Caco-2 (cell line): ENCODE measurements around the gene EEF2. TPM values are rescaled to one million over a fixed set of nuclear protein-coding genes. Genes with fewer than 3 reads are reported as not detected.

Source experiments
- BruUV-seq: library from RNA; stranded (reverse); fragments of 400-500 nt; replicated peaks from 2 replicates; lab custom pipeline; 2021; lab: Mats Ljungman, UMichigan
- CTCF ChIA-PET: fragments of 300-600 bp; sonication (Branson Sonifier 250); formaldehyde crosslinking; loops from one replicate; lab custom pipeline; 2022; ENCODE audit warnings: antibody characterized with exemption; lab: Charles Lee
- POLR2A ChIA-PET: fragments of 300-600 bp; sonication (Branson Sonifier 250); formaldehyde crosslinking; loops from one replicate; lab custom pipeline; 2022; ENCODE audit warnings: antibody characterized with exemption; lab: Charles Lee
- DNase-seq, 2 experiments: peaks; one replicate each; pipeline versions ENCODE4 v3.0.0 to v3.0.0-alpha.2; 2020 to 2022
- H3K27me3 ChIP-seq: replicated peaks from 2 replicates; pipeline ENCODE4 v1.6.0; 2011; ENCODE audit warnings: low read length; ENCODE audit not compliant: control insufficient read depth, insufficient read depth
- H3K36me3 ChIP-seq: 2 replicates; pipeline ENCODE4 v1.5.1; 2011; ENCODE audit warnings: low read length; ENCODE audit not compliant: control insufficient read depth, insufficient read depth
- H3K4me1 ChIP-seq: fragments of 250-450 bp; sonication (Bioruptor Pico); 2 replicates; pipeline ENCODE4 v1.5.1; 2020; ENCODE audit warnings: mild to moderate bottlenecking
- H3K4me3 ChIP-seq: 2 replicates; pipeline ENCODE4 v1.5.1; 2011; ENCODE audit warnings: low read depth, mild to moderate bottlenecking, control low read depth, low read length
- H3K9me3 ChIP-seq: fragments of 250-450 bp; sonication (Bioruptor Pico); 2 replicates; pipeline ENCODE4 v1.5.1; 2020; ENCODE audit warnings: mild to moderate bottlenecking, moderate library complexity
- H3K27ac Mint-ChIP-seq: one replicate; pipeline ENCODE4 v1.8.0; 2022; ENCODE audit warnings: mixed read lengths; ENCODE audit not compliant: unreplicated experiment
- H3K27me3 Mint-ChIP-seq: one replicate; pipeline ENCODE4 v1.8.0; 2022; ENCODE audit warnings: mixed read lengths; ENCODE audit not compliant: insufficient read depth, unreplicated experiment
- H3K36me3 Mint-ChIP-seq: one replicate; pipeline ENCODE4 v1.8.0; 2022; ENCODE audit warnings: mild to moderate bottlenecking, mixed read lengths; ENCODE audit not compliant: insufficient read depth, unreplicated experiment
- H3K4me1 Mint-ChIP-seq: one replicate; pipeline ENCODE4 v1.8.0; 2022; ENCODE audit warnings: low read depth, mixed read lengths; ENCODE audit not compliant: unreplicated experiment
- H3K4me3 Mint-ChIP-seq: one replicate; pipeline ENCODE4 v1.8.0; 2022; ENCODE audit warnings: mild to moderate bottlenecking, moderate library complexity, mixed read lengths; ENCODE audit not compliant: unreplicated experiment
- H3K9me3 Mint-ChIP-seq: one replicate; pipeline ENCODE4 v1.8.0; 2022; ENCODE audit warnings: mixed read lengths; ENCODE audit not compliant: unreplicated experiment
- intact Hi-C: fragments of 100-400 bp; cut with micrococcal nuclease; formaldehyde crosslinking; loops from one replicate; pipeline ENCODE4 v1.10.0; 2022; ENCODE audit not compliant: unreplicated experiment
- total RNA-seq: library from RNA; stranded (reverse); gene quantifications from 2 replicates; pipeline ENCODE4 v1.2.3, GENCODE V29; 2022
- TF ChIP-seq, protein P1 (sequence below), 2 experiments: fragments of 200-600 bp in 1 of 2; IDR thresholded peaks; 1 replicate in 1 of 2; 2 replicates in 1 of 2; pipeline versions ENCODE4 v1.5.1 to v1.8.0; 2011 to 2022; ENCODE audit warnings: antibody characterized with exemption in 1 of 2, control low read depth in 1 of 2, inconsistent platforms in 1 of 2, low read depth in 1 of 2, low read length in 1 of 2, mild to moderate bottlenecking in 1 of 2, moderate library complexity in 1 of 2; ENCODE audit not compliant: insufficient read depth in 1 of 2, severe bottlenecking in 1 of 2, unreplicated experiment in 1 of 2

Gene EEF2
- total RNA-seq, 1 experiment from 2014 or later, result 2,157 TPM

DNA sequence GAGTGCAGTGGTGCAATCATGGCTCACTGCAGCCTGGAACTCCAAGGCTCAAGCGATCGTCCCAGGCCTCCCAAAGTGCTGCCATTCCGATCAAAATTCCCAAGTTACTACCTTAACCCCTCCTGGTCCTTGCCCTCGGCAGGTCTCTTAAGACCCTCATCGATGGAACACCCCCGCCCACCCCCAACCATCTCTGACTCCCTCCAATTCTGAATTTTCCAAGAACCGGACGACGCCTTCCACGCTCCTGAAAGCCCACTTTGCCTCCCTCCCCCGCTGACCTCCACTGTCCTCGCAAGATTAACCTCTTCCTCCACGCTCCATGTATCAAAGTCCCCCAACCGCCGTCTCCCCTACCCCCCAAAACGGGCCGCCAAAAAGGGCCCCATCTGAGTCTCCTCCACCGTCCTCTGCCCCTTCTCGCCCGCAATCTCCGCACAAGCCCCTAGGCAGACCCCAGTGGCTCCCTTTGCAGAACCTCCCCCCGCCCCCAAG lies 14.9 kb downstream of the EEF2 start:
- no TSS peak for BruUV-seq
- peaks cover 1% of the 10 kb centered on the region; the same call in 1 of the 2 replicates for H3K36me3 ChIP-seq
- H3K4me3 ChIP-seq, result peak overlapping the region; percentile 97
- no peak for DNase-seq
- CTCF ChIA-PET, result interaction anchor here (1.0 to 1.9 kb wide), 3 partner anchors 15 to 148 kb away, joined by 3 to 21 read pairs (median 5); partner anchors contain the start of gene EEF2
- Mint-ChIP-seq H3K36me3 (peaks cover 67% of the 10 kb centered on the region), H3K4me1 (peaks cover 22% of the 10 kb centered on the region), H3K9me3 (no peaks in the 10 kb centered on the region), H3K27me3 (no peaks in the 10 kb centered on the region), H3K4me3 (peak overlapping the region; percentile 78), H3K27ac (peak overlapping the region; percentile 79)
- TF ChIP-seq, protein P1, sequence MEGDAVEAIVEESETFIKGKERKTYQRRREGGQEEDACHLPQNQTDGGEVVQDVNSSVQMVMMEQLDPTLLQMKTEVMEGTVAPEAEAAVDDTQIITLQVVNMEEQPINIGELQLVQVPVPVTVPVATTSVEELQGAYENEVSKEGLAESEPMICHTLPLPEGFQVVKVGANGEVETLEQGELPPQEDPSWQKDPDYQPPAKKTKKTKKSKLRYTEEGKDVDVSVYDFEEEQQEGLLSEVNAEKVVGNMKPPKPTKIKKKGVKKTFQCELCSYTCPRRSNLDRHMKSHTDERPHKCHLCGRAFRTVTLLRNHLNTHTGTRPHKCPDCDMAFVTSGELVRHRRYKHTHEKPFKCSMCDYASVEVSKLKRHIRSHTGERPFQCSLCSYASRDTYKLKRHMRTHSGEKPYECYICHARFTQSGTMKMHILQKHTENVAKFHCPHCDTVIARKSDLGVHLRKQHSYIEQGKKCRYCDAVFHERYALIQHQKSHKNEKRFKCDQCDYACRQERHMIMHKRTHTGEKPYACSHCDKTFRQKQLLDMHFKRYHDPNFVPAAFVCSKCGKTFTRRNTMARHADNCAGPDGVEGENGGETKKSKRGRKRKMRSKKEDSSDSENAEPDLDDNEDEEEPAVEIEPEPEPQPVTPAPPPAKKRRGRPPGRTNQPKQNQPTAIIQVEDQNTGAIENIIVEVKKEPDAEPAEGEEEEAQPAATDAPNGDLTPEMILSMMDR (IDR thresholded peaks at IDR 0.05; ENCODE audit: insufficient read depth in 1 of 2, low read depth in 1 of 2, low read length in 1 of 2, severe bottlenecking in 1 of 2, unreplicated experiment in 1 of 2), result no peak
- H3K27me3 ChIP-seq, result no peaks in the 10 kb centered on the region
- POLR2A ChIA-PET, result interaction anchor here (1.2 to 3.6 kb wide), 3 partner anchors 12 to 18 kb away, joined by 5 to 67 read pairs (median 6); partner anchors contain the start of gene EEF2
- intact Hi-C loops, result no loop called here
- no peaks in the 10 kb centered on the region for H3K9me3 ChIP-seq
- H3K4me1 ChIP-seq, result peaks cover 28% of the 10 kb centered on the region

DNA sequence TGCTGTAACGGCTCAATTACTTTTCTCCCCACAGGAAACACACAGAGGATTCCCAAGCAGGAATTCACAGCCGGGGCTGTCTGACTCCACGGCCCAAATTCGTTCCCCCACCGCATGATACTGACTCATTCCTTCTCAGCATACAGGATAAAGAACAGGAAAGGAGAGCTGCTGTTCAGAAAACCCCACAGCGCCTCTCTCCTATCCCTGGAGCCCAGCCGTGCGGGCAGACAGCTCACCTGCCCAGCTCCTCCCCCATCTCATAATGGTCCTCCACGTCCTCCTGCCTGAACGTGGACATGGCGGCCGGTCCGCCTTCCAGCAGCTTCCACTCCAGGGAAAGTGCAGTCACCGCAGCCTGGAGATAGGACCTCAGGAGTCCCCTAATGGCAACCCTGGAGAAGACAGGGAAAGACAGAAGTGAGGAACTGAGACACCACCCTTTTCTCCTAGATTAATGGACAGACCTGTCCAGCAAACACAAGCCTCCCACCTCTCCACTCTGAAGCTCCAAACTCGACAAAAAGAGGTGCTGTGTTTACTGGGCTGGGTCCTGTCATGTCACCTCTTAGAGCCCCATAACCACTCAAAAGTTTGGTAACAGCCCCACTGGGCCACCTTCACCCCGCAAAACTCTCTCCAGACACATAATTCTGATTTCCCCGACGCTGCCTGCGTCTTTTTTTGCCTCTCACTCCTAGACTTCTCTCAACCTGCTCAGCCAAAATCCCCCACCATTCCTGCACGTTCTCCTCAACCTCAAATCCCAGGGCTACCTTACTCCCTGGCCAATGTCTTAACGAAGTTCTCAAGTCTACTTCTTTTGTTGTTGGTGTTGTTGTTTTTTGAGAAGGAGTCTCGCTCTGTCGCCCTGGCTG lies 15.6 kb downstream of the EEF2 start:
- BruUV-seq, result no TSS peak
- H3K36me3 Mint-ChIP-seq, result peaks cover 67% of the 10 kb centered on the region
- H3K4me3 ChIP-seq, result peak overlapping the region; percentile 97
- DNase-seq, result peak; percentile 58 to 70
- peak overlapping the region; percentile 78 for H3K4me3 Mint-ChIP-seq
- H3K27me3 Mint-ChIP-seq, result no peaks in the 10 kb centered on the region
- no peaks in the 10 kb centered on the region for H3K9me3 ChIP-seq
- peaks cover 22% of the 10 kb centered on the region for H3K4me1 Mint-ChIP-seq
- CTCF ChIA-PET, result interaction anchor here (0.6 to 1.8 kb wide), 3 partner anchors 16 to 1383 kb away, joined by 4 to 16 read pairs (median 4); partner anchors contain the start of gene EEF2
- peak overlapping the region; percentile 79 for H3K27ac Mint-ChIP-seq
- no peaks in the 10 kb centered on the region for H3K27me3 ChIP-seq
- peaks cover 1% of the 10 kb centered on the region; the same call in 1 of the 2 replicates for H3K36me3 ChIP-seq
- H3K9me3 Mint-ChIP-seq, result no peaks in the 10 kb centered on the region
- H3K4me1 ChIP-seq, result peaks cover 28% of the 10 kb centered on the region
- intact Hi-C loops, result no loop called here
- POLR2A ChIA-PET, result interaction anchor here (0.8 to 3.6 kb wide), 6 partner anchors 10 to 207 kb away, joined by 3 to 67 read pairs (median 10); partner anchors contain the start of genes APBA3, EEF2 and MRPL54
- TF ChIP-seq, protein P1 (IDR thresholded peaks at IDR 0.05; ENCODE audit: insufficient read depth in 1 of 2, low read depth in 1 of 2, low read length in 1 of 2, severe bottlenecking in 1 of 2, unreplicated experiment in 1 of 2), result peak in 1 of 2 experiments; percentile 5
